ENCODE data around the gene CALM3.
A peak's percentile ranks its signal among the peaks of the same experiment; 100 is the strongest.

Gene CALM3

DNA sequence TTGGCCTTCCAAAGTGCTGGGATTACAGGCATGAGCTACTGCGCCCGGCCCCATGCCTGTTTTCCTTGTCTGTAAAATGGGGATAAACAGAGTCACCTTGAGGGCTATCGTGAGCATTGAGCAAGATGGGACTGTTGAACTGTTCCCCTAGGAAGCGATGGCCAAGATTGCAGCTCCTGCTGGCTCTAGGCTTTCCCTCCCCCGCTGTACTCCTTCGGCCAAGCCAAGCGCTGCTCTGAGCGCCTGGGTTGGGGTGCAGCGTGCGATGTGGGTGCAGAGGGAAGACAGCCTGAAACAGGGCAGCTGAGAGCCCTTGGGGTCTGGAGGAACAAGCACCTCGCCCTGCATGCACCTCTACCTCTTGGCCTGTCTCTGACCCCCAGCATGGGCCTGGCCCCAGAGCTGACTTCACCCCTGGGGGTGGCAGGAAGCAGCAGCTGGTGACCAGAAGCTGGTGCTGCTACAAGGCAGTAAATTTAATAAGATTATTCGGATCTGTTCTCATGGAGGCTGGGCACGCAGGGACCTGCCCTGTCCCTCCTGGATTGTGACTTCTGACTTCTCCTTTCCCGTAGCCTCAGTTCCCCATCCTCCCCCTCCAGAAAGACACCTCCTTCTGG lies 29.6 kb downstream of the CALM3 start:
- H3K27ac Mint-ChIP-seq: no peak overlapping the region
- intact Hi-C loops (cut with micrococcal nuclease): no loop called here
- peaks cover 41% of the 10 kb centered on the region for H3K27me3 Mint-ChIP-seq
- peaks cover 80% of the 10 kb centered on the region for H3K4me1 Mint-ChIP-seq (ENCODE audit: low read depth)
- no peaks in the 10 kb centered on the region for H3K9me3 Mint-ChIP-seq
- H3K36me3 Mint-ChIP-seq (ENCODE audit: low read depth): no peaks in the 10 kb centered on the region
- no peak overlapping the region for H3K4me3 Mint-ChIP-seq

DNA sequence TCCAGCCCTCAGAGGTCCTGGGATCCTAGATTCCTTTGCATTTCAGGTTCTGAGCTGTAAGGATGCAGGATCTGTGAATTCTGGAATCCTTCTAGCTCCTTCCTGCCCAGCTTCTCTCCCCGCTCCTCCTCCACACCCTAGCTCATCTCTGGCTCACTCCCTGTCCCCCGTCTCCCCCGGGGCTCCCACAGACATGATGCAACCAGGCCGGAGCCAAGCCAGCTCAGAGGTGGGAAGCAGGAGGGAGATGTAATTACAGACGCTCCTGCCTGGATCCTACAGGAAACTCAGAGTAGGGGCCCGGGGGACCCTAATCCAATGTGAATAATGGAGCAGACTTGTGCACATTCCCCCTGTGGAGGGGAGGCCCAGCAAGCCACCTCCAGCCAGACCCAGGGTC lies 30.4 kb downstream of the CALM3 start:
- intact Hi-C loops (cut with micrococcal nuclease): no loop called here
- Mint-ChIP-seq H3K36me3 (ENCODE audit: low read depth) (no peaks in the 10 kb centered on the region), H3K4me3 (no peak overlapping the region), H3K27ac (no peak overlapping the region), H3K27me3 (peaks cover 41% of the 10 kb centered on the region), H3K4me1 (ENCODE audit: low read depth) (peaks cover 75% of the 10 kb centered on the region), H3K9me3 (no peaks in the 10 kb centered on the region)

DNA sequence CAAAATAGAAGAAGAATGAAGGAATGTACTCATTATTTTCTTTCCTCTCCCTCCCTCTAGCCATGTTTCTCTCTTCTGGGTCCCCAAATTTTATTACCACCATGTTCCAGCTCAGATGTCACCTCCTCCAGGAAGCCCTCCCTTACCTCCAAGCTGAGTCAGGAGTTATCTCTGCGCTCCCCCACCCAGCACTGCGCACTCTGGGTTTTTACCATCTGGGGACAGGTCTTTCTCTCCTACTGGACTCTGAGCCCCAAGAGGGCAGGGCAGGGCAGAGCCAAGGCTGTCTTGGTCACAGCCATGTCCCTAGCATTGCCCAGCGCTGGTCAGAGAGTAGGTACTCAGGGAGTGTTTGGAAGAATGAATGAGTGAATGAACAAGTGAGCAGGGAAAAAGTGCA lies 32.0 kb downstream of the CALM3 start:
- Mint-ChIP-seq H3K9me3 (no peaks in the 10 kb centered on the region), H3K4me1 (ENCODE audit: low read depth) (peaks cover 60% of the 10 kb centered on the region), H3K27me3 (peaks cover 41% of the 10 kb centered on the region), H3K27ac (peak overlapping the region; percentile 20), H3K36me3 (ENCODE audit: low read depth) (no peaks in the 10 kb centered on the region), H3K4me3 (no peak overlapping the region)
- intact Hi-C loops (cut with micrococcal nuclease): no loop called here

DNA sequence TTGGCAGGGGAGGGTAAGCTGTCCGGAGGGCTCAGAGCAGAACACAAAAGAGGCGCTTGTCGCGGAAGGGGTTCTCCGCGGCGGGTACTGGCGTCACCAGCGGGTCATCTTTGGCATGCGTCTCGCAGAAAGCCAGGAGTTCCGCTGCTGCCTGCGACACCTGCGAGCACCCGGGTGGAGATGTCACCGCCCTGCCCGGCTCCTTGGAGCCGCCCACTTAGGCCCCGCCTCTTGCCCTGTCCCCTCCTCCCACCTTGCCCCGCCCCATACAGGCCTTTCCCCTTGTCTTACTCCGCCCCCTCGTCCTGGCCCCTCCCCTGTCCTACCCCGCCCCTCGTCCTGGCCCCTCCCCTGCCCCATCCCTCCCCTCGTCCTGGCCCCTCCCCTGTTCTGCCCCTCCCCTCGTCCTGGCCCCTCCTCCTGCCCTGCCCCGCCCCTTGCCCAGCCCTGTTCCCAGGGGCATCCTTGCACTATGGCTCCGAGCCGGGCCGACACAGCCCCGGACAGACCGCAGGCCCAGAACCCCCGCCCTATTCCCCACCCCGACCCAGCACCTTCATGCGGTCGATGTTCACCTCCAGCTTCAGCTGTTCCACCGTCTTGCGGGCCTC lies 33.0 kb downstream of the CALM3 start:
- intact Hi-C loops (cut with micrococcal nuclease): loop anchor here (1.0 kb wide), 1 partner anchor 27 kb away; the partner anchor contains the start of gene DACT3
- Mint-ChIP-seq H3K27ac (peak overlapping the region; percentile 20), H3K27me3 (peaks cover 41% of the 10 kb centered on the region), H3K4me3 (peak overlapping the region; percentile 55), H3K36me3 (ENCODE audit: low read depth) (no peaks in the 10 kb centered on the region), H3K9me3 (no peaks in the 10 kb centered on the region), H3K4me1 (ENCODE audit: low read depth) (peaks cover 55% of the 10 kb centered on the region)

DNA sequence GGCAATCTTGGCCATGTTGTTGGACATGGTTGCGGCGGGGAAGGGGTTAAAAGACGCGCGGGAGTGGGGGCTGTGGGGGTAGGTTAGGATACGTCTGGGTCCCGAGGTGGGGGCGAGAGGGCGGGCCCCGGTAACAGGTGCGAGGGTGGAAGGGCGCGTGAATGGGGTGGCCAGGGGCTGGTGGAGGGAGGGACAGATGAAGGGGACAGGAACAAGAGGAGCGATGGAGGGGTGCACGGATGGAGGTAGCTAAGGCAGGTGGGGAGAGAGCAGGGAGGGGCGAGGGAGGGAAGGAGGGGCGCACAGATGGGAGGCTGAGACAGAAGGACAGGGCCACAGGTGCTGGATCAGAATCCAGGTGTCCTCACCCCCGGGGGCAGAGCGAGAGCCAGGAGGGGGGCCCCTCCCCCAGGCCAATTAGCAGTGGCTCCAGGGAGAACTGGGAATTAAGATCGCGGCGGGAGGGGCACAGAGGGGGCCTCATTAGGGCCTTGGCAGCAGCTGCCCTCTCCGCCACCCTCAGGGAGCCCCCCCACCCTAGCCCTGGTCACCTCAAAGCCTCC lies 33.6 kb downstream of the CALM3 start:
- Mint-ChIP-seq H3K27me3 (peaks cover 41% of the 10 kb centered on the region), H3K36me3 (ENCODE audit: low read depth) (no peaks in the 10 kb centered on the region), H3K27ac (no peak overlapping the region), H3K9me3 (no peaks in the 10 kb centered on the region), H3K4me1 (ENCODE audit: low read depth) (peaks cover 50% of the 10 kb centered on the region), H3K4me3 (peak overlapping the region; percentile 24)
- intact Hi-C loops (cut with micrococcal nuclease): loop anchor here (1.0 kb wide), 1 partner anchor 27 kb away; the partner anchor contains the start of gene DACT3

DNA sequence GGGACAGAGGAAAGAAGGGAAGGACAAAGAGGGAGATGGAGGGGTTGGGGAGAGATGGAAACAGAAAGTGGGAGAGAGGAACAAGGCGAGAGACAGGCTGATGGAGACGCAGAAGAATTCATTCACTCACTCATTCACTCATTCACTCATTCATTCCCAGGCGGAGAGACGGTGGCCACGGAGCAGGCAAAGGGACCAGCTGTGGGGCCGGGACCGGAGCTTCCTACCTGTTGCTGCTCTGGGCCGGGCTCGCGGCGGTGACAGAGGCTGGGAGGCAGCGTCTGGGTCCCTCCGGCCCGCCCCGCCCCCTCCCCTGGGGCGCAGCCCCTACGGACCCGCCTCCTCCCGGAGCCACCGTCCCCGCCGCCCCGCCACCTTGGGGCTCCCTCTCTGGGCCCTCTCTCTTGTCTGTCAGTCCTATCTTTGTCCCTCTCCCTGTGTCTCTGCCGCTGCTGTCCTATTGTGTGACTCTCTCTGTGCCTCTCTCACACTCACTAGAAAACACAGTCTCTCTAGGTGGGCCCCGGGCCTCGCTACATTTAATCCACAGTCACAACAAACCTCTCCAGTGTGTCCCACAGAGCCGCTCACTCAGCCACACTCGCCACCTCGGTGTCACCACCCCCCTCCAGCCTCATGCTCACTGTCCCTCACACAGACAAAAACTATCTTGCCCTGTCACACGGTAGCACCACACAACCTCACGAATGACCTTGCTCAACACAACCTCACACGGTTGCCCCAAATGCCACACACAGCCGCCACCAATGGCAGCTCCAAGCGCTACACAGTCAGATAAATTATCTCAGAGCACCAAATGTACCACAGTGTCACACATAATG lies 35.0 kb downstream of the CALM3 start, which contains the start of gene GNG8:
TSS of gene GNG8 (minus strand) at position 283 of the 842 bp plus-strand sequence. CDS start 1,520 bp downstream, outside the sequence.
- H3K36me3 Mint-ChIP-seq (ENCODE audit: low read depth): no peaks in the 10 kb centered on the region
- H3K4me1 Mint-ChIP-seq (ENCODE audit: low read depth): peaks cover 41% of the 10 kb centered on the region
- H3K9me3 Mint-ChIP-seq: no peaks in the 10 kb centered on the region
- intact Hi-C loops (cut with micrococcal nuclease): no loop called here
- no peak within 1 kb of the TSS for H3K27ac Mint-ChIP-seq
- peaks cover 44% of the 10 kb centered on the region for H3K27me3 Mint-ChIP-seq
- H3K4me3 Mint-ChIP-seq: no peak within 1 kb of the TSS

DNA sequence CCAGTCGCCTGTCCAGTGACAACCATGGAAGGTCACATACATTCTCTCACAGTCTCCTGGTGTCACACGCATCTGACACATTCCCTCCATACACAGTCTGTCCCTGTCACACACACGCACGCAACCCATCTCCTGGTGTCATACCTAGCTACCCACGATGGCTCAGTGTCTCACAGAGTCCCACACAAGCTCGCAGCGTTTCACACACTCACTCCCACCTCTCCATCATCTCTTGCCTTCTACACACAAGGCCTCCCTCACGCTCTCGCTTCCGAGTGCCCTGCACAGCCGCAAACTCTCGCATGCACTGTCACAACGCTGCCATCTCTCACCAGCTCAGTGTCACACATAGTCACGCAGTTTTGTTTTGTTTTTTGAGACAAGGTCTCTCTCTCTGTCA lies 36.1 kb downstream of the CALM3 start:
- Mint-ChIP-seq H3K27ac (no peak overlapping the region), H3K4me3 (no peak overlapping the region), H3K4me1 (ENCODE audit: low read depth) (peaks cover 34% of the 10 kb centered on the region), H3K27me3 (peaks cover 41% of the 10 kb centered on the region), H3K36me3 (ENCODE audit: low read depth) (no peaks in the 10 kb centered on the region), H3K9me3 (no peaks in the 10 kb centered on the region)
- intact Hi-C loops (cut with micrococcal nuclease): no loop called here

DNA sequence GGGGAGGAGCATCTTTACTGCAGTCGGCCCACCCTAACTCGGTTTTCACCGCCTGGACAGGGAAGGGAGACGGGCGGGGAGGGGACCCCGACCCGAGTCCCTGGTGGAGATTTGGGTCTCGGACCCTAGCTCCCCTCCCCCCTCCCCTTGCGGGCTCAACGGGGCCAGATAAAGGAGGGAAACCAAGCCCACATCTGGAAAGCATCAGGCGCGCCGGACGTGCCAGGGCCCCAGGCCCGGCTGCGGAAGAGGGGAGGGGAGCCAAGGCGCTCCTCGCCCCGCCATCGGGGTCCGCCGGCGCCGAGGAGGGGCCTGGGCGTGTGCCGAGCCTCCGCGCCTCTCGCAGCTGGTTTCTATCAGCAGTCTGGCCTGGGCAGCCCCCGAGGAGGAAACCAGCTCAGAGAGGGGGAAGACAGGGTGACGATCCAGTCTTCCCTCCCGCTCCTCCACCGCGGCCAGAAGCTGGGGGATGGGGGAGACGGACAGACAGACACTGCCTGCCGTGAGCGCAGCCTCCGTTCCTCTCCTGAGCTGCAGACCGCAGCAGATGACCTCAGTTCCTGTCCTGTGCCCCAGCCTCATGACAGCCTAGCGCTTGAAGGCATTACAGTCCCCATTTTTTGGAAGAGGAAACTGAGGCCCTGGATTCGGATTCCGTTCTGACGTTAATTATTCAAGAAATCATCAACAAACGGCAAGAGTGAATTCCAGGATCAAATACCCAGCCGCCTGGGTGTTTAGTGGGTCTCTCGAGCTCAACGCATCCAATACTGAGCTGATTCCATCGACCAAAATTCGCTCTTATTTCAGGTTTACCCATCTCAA lies 38.4 kb downstream of the CALM3 start:
- Mint-ChIP-seq H3K36me3 (ENCODE audit: low read depth) (no peaks in the 10 kb centered on the region), H3K9me3 (no peaks in the 10 kb centered on the region), H3K4me1 (ENCODE audit: low read depth) (peaks cover 20% of the 10 kb centered on the region), H3K4me3 (no peak overlapping the region), H3K27ac (no peak overlapping the region), H3K27me3 (peaks cover 40% of the 10 kb centered on the region)
- intact Hi-C loops (cut with micrococcal nuclease): no loop called here

DNA sequence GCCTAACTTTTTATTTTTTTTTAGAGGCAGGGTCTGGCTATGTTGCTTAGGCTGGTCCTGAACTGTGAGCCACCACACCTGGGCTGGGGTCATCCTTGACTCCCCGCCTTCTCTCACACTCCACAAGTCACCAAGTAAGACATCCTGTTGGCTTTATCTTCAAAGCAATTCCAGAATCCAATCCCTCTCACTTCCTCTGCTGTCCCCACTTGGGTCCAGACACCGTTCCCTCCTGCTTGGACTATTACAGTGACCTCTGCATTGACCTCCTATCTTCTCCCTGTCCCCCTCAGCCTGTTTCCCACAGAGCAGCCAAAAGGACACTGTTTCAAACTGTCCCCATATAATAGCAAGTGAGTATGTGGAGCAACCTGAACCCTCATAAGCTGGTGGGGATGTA lies 39.5 kb downstream of the CALM3 start:
- H3K4me3 Mint-ChIP-seq: no peak overlapping the region
- H3K27ac Mint-ChIP-seq: no peak overlapping the region
- H3K36me3 Mint-ChIP-seq (ENCODE audit: low read depth): no peaks in the 10 kb centered on the region
- no peaks in the 10 kb centered on the region for H3K9me3 Mint-ChIP-seq
- intact Hi-C loops (cut with micrococcal nuclease): no loop called here
- peaks cover 9% of the 10 kb centered on the region for H3K4me1 Mint-ChIP-seq (ENCODE audit: low read depth)
- peaks cover 42% of the 10 kb centered on the region for H3K27me3 Mint-ChIP-seq

DNA sequence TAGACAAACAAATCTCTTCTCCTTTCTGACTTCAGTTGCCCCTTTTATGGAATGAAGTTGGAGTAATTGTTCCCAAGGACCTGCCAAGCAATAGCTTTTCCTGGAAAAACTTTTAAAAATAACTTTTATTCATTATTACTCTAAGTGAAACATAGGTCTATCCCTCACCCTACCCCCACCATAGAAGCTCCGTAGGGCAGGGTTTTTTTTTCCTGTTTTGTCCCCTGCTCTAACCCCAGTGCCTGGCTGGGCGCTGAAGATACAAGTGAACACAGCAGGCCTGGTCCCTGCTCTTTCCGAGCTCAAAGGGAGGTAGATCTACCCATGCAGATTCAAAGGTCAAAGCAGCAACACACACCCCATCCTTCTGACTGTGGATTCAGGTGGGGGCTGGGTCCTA lies 43.6 kb downstream of the CALM3 start:
- H3K27me3 Mint-ChIP-seq: peaks cover 67% of the 10 kb centered on the region

DNA sequence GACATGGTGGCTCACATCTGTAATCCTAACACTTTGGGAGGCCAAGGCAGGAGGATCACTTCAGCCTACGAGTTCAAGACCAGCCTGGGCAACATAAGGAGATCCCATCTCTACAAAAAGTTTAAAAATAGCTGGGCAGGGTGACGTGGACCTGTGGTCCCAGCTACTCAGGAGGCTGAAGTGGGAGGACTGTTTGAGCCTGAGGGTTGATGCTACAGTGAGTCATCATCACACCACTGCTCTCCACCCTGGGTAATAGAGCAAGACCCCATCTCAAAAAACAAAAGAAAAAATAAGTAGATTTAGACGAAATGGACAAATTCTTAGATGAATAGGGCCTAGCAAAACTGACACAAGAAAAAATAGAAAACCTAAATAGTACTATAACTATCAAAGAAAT lies 45.3 kb downstream of the CALM3 start:
- Mint-ChIP-seq H3K9me3 (no peaks in the 10 kb centered on the region), H3K27ac (no peak overlapping the region), H3K4me3 (no peak overlapping the region), H3K27me3 (peaks cover 71% of the 10 kb centered on the region), H3K36me3 (ENCODE audit: low read depth) (no peaks in the 10 kb centered on the region), H3K4me1 (ENCODE audit: low read depth) (peaks cover 18% of the 10 kb centered on the region)
- intact Hi-C loops (cut with micrococcal nuclease): no loop called here

More for the DNA sequence above, 43.6 kb downstream of the CALM3 start:
- H3K4me1 Mint-ChIP-seq (ENCODE audit: low read depth): peaks cover 19% of the 10 kb centered on the region
- no peaks in the 10 kb centered on the region for H3K36me3 Mint-ChIP-seq (ENCODE audit: low read depth)
- intact Hi-C loops (cut with micrococcal nuclease): no loop called here
- no peak overlapping the region for H3K27ac Mint-ChIP-seq
- H3K9me3 Mint-ChIP-seq: no peaks in the 10 kb centered on the region
- H3K4me3 Mint-ChIP-seq: no peak overlapping the region

DNA sequence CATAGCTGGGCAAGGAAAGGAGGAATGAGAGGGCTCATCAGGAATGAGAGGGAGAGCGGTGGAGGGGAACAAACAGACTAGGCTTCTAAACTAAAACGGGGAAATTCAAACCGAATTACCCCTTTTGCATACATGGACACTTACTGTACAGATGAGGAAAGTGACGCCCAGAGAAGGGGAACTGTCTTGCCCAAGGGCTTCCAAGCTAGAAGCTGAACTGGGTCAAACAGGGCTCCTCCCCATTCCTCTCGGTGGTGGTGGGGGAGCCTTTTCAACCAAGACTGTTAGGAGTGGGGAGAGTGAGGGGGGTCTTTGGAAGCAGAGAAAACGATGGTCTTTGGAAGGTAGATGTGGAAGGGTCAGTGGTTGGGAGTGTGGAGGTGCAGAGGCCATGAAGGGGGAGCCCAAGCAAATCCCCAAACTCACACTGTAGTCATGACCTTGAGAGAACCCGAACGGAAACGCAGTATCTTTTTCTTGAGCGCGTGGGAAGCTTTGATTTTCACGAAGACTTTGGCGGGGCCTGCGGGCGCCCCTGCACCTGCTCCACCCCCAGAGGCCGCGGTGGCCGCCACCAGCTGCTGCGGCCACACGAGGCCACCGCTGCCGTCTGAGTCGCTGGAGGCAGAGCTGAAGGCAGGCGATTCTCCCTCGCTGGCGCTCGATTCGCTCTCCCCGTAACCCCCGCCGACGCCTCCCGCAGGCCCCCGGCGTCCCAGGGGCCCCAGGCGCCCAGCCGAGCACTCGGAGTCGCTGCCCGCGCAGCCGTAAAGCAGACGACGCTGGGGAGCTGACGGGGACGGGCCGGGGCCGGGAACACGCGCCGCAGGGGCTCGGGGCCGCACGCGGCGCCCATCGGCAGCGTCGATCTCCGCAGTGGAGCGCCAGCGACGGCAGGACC lies 47.2 kb downstream of the CALM3 start:
- H3K27me3 Mint-ChIP-seq: peaks cover 72% of the 10 kb centered on the region
- intact Hi-C loops (cut with micrococcal nuclease): no loop called here
- H3K36me3 Mint-ChIP-seq (ENCODE audit: low read depth): no peaks in the 10 kb centered on the region
- no peaks in the 10 kb centered on the region for H3K9me3 Mint-ChIP-seq
- H3K4me3 Mint-ChIP-seq: peak overlapping the region; percentile 49
- H3K4me1 Mint-ChIP-seq (ENCODE audit: low read depth): peaks cover 18% of the 10 kb centered on the region
- H3K27ac Mint-ChIP-seq: peak overlapping the region; percentile 72
